GM19395 (cell line): ENCODE measurements around the gene TGM4.
"Not testable (repeated sequence)": the region's sequence is repeated elsewhere in the genome, so short reads cannot be mapped to it uniquely, and the experiment has no call there.

Experiments used
- ATAC-seq: cut with Tn5 transposase; IDR thresholded peaks from one replicate; pipeline ENCODE4 v1.9.1; 2021; ENCODE audit warnings: mild to moderate bottlenecking, moderate library complexity; ENCODE audit not compliant: unreplicated experiment

Gene TGM4

DNA sequence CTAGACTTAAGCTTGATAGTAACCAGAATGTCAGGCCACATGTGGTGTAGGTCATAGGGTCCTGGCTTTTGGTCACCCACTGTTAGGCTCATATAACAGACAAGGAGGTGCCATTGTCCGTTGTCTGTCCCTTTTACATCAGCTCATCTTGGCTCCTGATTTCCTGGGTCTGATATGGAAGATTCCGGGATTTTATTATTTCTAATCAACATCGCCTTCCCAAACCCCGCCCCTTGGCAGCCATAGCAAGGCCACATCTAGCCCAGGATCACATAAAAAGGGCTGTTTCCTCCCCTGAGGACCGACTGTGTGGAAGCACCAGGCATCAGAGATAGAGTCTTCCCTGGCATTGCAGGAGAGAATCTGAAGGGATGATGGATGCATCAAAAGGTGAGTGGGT lies at the start of gene TGM4:
TGM4 (plus strand) TSS at position 301 of the 400 bp plus-strand sequence; CDS start at position 372, 71 bp downstream.
- no peak for ATAC-seq

DNA sequence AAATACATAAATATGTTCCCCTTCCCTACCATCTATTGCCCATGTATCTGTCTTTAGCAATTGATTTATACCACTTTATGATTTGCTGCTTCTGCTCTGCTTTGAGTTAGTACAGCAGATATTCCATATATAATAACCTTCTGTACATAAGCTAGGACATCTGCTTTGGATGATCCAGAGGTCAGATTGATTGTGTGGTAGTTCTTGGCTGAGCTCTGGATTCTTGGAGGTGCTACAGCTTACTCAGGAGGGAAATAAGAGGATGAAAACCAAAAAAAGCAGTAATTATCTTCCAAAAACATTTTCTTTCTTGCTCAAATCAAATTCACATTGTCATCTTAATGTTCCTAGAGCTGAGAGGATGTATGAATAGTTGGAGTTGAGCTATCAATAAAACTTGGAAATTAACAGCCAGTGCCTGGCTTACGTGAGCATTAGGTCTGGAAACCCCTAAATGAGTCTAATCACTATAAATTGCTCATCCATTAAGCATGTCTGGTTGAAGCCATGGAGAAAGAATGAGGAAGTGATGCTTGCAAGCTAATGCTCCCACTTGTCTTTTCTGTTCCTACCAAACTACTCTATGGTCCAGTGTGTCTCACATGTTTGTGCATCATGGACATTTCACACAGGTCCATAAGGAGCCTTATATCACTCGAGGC lies 49.0 kb upstream of the TGM4 start:
- no peak for ATAC-seq

DNA sequence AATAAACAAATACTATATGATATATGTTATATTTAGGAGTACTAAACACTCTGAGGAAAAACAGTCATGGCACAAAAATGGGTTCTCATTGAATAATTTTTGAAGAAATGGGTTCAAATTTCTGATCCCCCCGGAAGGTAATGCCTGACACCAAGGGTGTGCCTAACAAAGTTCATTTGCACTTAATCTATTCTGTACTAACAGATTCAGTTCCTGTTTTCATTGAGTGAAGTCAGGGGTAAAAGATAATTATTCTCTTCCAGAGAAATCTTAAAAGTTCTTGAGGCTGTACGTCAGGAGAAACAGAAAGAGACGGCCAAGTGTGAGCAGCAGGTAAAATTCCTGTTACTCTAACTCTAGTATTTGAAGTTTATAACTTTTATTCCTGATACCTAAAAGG lies 47.2 kb upstream of the TGM4 start:
- no peak for ATAC-seq

DNA sequence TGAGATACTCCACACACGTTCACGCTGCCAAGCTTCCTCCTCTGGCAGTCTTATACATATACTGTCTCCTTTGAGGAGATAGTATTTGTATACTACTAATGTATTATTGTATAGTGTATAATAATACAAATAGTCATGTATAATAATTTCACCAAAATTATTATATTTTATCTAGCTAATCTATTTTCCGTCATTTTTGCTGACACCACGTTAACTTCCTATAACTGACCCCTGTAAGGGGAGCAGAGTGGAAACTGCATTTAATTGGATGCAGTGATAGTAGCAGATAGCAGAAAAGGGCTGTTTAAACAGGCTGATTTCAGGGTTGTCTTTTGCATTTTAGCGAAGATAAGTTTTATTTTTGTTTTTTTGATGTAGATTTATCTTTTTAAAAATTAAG lies 43.2 kb upstream of the TGM4 start:
- ATAC-seq, result no peak

DNA sequence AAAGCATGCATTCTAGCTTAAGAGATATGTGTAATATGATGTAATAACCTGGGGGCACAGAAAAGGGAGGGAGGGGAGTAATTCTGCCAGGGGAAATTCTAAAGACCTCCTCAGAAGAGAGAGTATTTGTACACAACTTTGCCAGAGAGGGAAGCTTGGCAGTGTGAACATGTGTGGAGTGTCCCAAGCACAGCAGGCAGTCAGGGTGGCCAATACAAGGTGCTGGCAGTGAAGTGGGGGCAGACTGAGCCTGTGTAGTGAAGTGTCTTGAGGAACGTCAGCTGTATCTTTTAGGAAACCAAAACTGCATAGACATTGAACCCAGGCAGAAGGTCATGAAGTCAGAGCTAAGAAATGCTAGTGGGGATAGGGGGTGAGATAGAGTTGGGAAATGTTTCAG lies 42.4 kb upstream of the TGM4 start:
- no peak for ATAC-seq

DNA sequence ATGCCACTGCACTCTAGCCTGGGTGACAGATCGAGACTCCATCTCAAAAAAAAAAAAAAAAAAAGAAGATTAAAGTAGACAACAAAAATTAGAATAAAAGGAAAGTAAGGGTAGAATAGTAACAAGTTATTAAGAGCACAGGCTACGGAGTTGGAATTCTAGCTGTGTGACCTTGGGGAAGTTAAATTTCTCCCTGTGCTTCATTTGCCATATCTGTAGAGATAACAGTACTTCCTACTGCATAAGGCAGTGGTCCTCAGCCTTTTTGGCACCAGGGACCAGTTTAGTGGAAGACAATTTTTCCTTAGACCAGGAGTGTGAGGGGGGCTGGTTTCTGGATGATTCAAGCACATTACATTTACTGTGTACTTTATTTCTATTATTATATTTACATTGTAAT lies 41.4 kb upstream of the TGM4 start:
- ATAC-seq, result no peak

DNA sequence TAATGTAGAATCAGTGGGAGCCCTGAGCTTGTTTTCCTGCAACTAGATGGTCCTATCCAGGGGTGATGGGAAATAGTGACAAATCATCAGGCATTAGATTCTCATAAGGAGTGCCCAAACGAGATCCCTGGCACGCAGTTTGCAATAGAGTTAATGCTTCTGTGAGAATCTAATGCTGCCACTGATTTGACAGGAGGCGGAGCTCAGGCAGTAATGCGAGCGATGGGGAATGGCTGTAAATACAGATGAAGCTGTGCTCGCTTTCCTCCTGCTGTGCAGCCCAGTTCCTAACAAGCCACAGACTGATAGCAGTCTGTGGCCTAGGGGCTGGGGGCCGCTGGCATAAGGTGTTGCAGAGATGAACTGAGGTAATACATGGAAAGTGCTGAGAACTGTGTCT lies 41.0 kb upstream of the TGM4 start:
- ATAC-seq, result no peak

DNA sequence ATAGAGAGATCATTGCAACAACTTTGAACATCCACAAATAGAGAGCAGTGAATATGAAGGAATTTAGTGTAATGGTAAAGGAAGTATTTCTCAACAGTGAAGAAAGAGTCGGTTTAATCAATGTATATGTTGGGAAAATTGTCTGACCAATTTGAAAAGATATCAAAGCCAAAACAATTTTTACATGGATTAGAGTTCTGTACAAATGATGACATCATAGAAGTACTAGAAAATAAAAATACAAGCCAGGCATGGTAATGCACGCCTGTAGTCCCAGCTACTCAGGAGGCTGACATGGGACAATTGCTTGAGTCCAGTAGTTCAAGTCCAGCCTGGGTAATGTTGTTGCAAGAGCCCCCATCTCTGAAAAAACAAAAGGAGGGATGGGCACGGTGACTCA lies 38.7 kb upstream of the TGM4 start:
- no peak for ATAC-seq

DNA sequence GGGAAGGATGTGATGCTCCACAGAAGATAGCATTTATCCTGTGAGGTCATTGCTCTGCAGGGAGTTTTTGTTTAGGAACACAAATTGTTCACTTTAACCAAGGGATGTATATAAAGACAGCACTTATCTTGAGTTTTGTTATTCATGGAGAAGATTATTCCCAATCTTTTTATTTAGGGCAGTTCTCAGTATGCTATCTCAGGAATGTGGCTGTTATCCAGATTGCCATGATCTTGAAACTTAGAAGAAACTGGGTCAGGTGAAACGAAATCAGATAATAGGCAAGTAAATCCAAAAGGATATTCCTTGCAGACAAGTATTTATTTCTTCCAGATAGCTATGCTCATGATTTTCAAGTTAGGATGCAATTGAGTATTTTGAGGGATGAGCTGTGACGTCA lies 32.0 kb upstream of the TGM4 start:
- ATAC-seq, result no peak

DNA sequence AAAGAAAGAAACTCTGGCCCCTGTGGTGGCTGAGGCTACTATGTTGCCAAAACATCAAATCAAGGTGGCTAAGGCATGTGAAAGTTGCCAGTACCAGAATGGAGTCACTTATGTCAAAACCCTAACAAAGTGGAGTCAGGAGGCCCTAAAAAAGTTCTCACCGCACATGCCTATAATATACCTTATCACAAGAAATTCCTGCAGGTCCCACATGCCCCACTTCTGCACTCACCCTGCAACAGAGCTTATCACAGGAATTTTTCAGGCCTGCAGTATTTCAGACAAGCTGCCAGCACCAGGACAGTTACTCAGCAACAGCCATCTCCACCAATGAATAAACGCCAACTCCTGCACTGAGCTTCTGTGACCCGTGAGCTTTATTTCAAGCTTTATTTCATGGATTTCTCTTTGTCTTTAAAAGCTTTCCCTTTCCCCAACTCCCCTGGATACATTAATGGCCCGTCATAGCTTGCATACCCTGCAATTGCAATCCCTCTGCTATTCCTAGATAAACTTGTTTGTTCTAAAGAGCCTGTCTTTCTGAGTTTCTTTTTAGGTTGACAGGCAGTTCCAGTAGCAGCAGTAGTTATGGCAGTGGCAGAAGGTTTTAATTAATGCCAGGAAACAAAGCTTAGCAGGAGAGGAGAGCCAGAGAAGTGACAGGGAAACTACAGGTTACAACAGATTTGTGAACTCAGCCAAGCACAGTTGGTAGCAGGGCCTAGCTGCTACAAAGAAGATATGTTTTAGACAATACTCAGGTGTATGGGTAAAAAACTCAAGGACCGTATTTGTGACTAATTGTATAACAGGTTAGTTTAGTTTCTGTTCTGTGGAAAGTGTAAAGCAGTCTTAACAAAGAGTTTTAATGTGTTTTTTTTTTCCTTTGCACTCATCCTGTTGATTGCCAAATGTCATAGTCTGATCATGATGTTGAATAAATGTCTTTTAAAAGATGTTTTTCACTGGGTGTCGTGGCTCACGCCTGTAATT lies 28.6 kb upstream of the TGM4 start:
- ATAC-seq, result no peak

DNA sequence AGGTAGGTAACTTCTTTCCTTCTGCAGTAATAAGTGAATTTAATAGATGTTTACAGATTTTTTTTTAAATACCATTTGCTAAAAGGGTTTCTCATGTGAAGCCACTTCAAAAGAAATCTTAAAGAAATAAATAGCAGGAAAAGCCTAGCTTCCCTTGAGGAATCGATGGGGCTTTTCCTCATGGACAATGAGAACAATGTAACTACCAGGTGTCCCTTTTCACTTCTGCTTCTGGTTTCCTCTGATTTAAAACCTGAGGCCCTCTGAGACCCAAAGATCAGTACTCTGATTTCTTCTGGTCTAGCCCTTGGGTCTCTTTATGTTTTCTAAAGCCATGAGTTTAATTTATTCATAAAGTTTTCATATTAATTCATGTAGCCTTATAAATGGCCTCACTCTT lies 25.8 kb upstream of the TGM4 start:
- no peak for ATAC-seq

DNA sequence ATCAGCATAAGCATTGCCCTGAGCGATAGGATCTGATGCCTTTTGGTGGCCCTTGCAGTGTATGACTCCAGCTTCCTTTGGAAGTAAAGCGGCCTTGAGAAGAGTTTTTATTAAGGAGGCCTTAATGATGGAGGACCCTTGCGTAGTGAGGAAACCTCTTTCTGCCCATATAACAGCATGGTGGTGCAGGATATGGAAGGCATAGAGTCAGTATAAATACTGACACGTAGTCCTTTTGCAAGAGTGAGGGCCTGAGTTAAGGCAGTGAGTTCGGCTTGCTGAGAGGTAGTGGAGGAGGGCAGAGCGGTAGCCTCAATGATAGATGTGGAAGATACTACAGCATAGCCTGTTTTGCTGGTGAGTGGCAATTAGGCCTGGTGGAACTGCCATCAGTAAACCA lies 17.7 kb upstream of the TGM4 start:
- not testable (repeated sequence) for ATAC-seq

DNA sequence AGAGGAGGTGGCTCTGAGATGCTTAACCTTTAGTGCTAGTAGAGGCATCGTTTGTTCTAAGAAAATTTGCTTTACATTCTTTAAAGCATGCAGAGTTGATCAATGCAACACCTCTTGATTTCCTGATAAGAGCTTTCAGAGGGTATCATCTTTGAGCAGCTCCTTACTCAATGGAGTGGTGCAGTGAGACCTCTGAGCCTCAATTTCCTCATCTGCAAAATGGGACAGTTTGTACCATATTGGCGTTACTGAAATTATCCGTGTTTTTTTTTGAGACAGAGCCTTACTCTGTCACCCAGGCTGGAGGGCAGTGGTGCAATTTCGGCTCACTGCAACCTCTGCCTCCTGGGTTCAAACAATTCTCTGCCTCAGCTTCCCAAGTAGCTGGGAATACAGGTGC lies 14.3 kb upstream of the TGM4 start:
- ATAC-seq, result no peak

DNA sequence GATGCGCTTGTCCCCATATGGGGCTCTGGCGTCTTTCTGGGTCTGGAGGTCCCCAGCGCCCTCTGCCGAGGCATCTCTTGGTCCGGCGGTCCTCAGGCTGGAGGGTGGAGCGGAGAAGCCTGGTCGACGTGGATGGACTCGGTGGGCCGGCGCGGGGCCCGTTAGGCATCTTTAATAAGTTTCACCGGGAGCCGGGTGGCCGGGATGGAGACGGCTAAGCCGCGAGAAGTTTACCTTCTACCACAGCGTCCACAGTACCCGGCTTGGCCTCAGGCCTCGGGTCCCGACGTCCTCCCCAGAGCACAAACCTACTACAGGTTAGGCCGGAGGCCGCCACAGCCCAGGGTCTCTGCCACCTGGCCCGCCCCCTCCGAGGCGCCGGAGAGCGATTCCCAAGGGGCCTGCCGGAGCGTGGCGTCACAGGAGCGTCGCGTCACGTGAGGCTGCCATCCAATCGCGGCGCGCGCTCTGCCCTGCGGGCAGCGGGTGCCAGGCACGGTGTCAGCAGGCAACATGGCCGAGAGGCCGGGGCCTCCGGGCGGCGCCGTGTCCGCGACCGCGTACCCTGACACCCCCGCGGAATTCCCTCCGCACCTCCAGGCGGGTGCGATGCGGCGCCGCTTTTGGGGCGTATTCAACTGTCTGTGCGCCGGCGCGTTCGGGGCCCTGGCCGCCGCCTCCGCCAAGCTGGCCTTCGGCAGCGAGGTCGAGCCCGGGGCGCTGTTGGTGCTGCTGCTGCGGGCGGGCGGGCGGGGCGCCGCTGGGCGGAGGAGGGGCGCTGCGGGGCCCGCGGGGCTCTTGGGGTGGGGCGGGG lies 12.8 kb upstream of the TGM4 start, which contains the start of gene TMEM42:
TMEM42 (plus strand) TSS at position 501 of the 814 bp plus-strand sequence; CDS start at position 514, 13 bp downstream.
- peak; percentile 94 for ATAC-seq

DNA sequence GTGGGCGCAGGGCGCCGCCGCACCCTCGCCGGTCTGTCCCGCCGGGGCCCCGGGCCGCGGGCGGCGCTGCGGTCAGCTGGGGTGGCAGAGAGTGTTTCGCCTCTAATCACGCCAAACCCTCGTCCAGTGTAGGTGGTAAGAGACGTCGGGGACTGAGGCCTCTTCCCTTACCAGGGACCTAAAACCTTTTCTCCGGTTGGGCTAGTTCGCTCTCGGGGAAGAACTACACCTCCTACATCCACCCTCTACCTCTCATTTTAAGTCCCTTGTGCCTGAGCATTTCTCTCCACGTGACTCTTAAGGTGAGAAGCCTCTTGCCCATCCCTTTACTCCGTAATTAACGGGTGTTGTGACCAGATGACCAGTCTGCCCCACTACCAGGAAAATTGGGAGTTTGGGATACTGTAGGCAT lies 12.2 kb upstream of the TGM4 start:
- peak; percentile 38 for ATAC-seq

DNA sequence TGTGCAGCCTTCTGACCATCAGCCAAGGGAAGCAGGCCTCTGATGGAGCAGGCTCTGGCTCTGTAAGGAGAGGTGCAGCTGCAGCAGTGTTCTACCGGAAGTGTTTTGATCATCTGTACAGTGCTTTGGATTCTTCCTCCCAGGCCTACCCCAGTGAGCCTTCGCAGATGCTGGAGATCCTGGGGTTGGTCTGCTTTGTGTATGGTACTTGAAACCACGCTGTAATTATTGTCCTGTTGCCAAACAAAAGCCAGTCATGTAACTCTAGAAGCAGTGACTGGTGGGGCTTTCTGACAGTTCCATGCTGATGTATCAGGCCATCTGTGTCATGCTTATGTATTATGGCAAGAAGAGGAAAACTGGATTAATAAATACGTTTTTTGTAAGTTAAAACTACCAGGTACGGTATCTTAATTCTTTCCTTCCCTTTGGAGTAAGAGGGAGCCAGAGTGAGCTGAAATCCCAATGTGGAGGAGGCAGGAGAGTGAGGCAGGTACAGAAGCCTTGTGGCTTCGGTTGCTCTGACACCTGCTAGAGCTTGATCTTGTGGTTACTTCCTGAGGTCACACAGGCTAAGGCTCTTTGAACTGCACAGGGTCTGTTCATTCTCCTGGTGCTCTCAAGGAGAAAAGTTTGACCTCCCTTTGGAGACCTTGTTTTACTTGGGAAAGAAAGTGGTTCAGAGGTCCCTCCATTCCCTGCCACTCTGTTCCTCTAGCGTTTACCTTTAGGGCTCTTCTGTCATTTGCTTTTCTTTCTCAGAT lies 9.0 kb upstream of the TGM4 start:
- ATAC-seq, result no peak

DNA sequence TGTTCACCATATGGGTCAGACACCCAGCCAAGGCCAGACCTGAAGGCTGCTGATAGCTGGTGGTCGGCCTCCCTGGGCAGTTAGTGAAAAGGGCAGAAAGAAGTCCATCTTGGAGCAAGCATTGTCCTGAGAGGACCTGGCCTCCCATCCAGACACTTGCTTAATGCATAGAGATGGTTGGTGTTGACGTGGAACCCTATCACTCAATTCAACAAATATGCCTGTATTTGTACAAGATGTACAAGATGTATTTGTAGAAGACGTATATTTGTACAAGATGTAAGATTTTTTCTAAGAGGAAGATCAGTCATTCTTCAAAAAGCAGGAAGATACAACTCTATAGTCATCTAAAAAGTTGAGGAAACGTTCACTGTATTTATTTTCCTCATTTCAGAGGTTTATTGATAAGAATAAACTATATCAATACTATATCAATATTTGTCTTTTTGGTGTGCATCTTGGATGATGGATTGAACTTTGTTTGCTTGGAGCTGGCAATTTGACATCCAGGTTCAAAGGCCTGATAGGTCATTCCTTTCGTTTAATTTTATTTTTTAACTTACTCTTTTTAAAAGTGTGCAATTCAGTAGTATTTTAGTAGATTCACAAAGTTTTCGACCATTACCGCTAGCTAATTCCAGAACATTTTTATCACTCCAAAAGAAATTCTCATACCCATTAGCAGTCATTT lies 6.8 kb upstream of the TGM4 start:
- ATAC-seq, result no peak

DNA sequence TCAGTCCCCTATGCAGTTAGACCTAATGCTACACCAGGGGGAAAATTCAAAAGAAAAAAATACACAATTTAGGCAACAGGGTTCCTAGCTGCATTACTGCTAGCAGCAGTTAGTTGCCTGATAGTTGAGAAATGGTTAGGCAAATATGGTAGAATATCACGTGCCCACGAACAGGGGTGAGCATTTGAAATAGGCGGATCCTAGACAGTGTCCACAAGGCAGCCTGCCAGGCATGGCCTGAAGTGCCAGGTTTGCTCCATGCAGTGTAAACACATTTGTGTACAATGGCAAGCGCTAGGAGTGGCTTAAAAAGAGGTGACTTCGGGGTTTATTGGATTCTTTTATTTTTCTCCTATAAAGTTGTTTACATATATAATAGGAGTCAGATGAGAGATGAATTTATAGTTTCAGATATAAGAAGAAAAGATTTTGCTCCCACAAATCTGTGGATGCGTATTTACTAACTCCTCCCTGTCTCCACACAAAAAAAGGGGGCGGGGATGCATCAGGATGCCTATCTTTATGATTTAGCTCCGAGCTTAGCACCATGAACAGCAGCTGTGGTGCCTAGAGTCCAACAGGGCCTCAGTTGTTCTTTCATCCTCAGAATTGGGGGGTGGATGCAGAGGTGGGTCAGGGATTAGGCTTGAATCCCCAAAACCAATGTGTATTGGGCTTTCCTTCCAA lies 3.9 kb upstream of the TGM4 start:
- no peak for ATAC-seq

DNA sequence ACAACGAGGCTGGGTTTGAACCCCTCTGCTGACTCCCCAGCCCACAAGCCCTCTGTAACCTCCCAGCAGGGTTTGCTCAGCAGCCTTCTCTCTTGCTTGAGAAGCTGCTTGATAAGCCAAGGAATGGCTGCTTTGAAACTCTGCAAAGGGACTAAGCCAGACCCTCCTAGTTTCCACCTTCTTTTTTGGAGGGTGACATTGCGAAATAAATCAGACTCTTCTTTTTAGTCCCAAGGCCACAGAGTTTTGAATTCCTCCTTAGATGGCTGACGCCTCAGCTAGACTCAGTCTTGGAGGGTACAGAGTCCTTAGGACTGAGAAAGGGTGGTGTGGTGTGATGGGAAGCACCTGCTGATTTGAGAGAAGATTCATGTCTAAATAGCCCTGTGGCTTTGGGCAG lies 1.2 kb downstream of the TGM4 start:
- ATAC-seq, result no peak
